ENCODE results near the gene HPN. TPM values are rescaled to one million over a fixed set of nuclear protein-coding genes. Genes with fewer than 3 reads are reported as not detected.

The HPN gene
- total RNA-seq, 2 experiments from 2014 or later, result 0.11 TPM; not detected in 1

GRCh38 chr19:35066121-35066520, 24.6 kb downstream of the HPN start:
- intact Hi-C loops (cut with micrococcal nuclease), result loop anchor here (2.0 kb wide), 1 partner anchor 69 kb away; the partner anchor contains the start of gene LGI4
- CTCF ChIA-PET, result interaction anchor here (0.6 to 2.7 kb wide), 36 partner anchors 8 to 385 kb away, joined by 3 to 42 read pairs (median 5); partner anchors contain the start of gene LGI4
- Mint-ChIP-seq H3K27me3 (no peaks in the 10 kb centered on the region), H3K4me3 (no peak overlapping the region), H3K9me3 (peaks cover 6% of the 10 kb centered on the region), H3K4me1 (ENCODE audit: low read depth) (peaks cover 20% of the 10 kb centered on the region), H3K27ac (no peak overlapping the region), H3K36me3 (ENCODE audit: low read depth) (no peaks in the 10 kb centered on the region)
- POLR2A ChIA-PET, result interaction anchor here (0.9 to 1.2 kb wide), 3 partner anchors 17 to 229 kb away, joined by 3 read pairs; no protein-coding TSS in a partner anchor
- no peak for TF ChIP-seq CTCF (IDR thresholded peaks at IDR 0.05)
- ATAC-seq (no peak), DNase-seq (no peak)

- ATAC-seq (peak; percentile 92), DNase-seq (peak; percentile 97)
- peak overlapping the region; percentile 57 for H3K4me3 Mint-ChIP-seq
- ChIA-PET CTCF (interaction anchor here (0.6 to 2.7 kb wide), 50 partner anchors 9 to 641 kb away, joined by 3 to 42 read pairs (median 4); partner anchors contain the start of genes FXYD3 and LGI4), POLR2A (interaction anchor here (0.6 to 1.4 kb wide), 6 partner anchors 8 to 228 kb away, joined by 3 to 4 read pairs (median 3); no protein-coding TSS in a partner anchor)
- intact Hi-C loops (cut with micrococcal nuclease), result loop anchor here (2.0 kb wide), 1 partner anchor 68 kb away; the partner anchor contains the start of gene LGI4
- H3K27me3 Mint-ChIP-seq, result no peaks in the 10 kb centered on the region
- peaks cover 20% of the 10 kb centered on the region for H3K4me1 Mint-ChIP-seq (ENCODE audit: low read depth)
- H3K9me3 Mint-ChIP-seq, result peaks cover 6% of the 10 kb centered on the region
- H3K36me3 Mint-ChIP-seq (ENCODE audit: low read depth), result no peaks in the 10 kb centered on the region
- peak; percentile 86 for TF ChIP-seq CTCF (IDR thresholded peaks at IDR 0.05)
- H3K27ac Mint-ChIP-seq, result peak overlapping the region; percentile 55
These were observed 25.4 kb downstream of the HPN start for GRCh38 chr19:35066691-35067563.

- no peaks in the 10 kb centered on the region for H3K36me3 Mint-ChIP-seq (ENCODE audit: low read depth)
- ChIA-PET POLR2A (no interaction called here), CTCF (interaction anchor here (1.2 to 2.6 kb wide), 7 partner anchors 13 to 72 kb away, joined by 3 to 10 read pairs (median 4); partner anchors contain the start of gene LGI4)
- TF ChIP-seq CTCF (IDR thresholded peaks at IDR 0.05), result no peak
- H3K27ac Mint-ChIP-seq, result no peak overlapping the region
- ATAC-seq, result no peak
- intact Hi-C loops (cut with micrococcal nuclease), result no loop called here
- H3K4me1 Mint-ChIP-seq (ENCODE audit: low read depth), result peaks cover 12% of the 10 kb centered on the region
- H3K27me3 Mint-ChIP-seq, result no peaks in the 10 kb centered on the region
- no peak overlapping the region for H3K4me3 Mint-ChIP-seq
- DNase-seq, result no peak
- H3K9me3 Mint-ChIP-seq, result peaks cover 6% of the 10 kb centered on the region
These were observed 27.6 kb downstream of the HPN start for GRCh38 chr19:35068941-35069634.

GRCh38 chr19:35069696-35070095, 28.2 kb downstream of the HPN start:
- Mint-ChIP-seq H3K9me3 (peaks cover 6% of the 10 kb centered on the region), H3K27ac (no peak overlapping the region), H3K36me3 (ENCODE audit: low read depth) (no peaks in the 10 kb centered on the region), H3K4me1 (ENCODE audit: low read depth) (peaks cover 9% of the 10 kb centered on the region), H3K4me3 (no peak overlapping the region), H3K27me3 (no peaks in the 10 kb centered on the region)
- intact Hi-C loops (cut with micrococcal nuclease), result no loop called here
- ATAC-seq (no peak), DNase-seq (no peak)
- TF ChIP-seq CTCF (IDR thresholded peaks at IDR 0.05), result no peak
- ChIA-PET CTCF (interaction anchor here (0.6 to 3.4 kb wide), 10 partner anchors 12 to 133 kb away, joined by 3 to 16 read pairs (median 4); partner anchors contain the start of gene LGI4), POLR2A (no interaction called here)

Measured in activated CD8-positive, alpha-beta T cell treated with anti-CD3 and anti-CD28 coated beads for 36 hours (primary cell).